HG02938 (cell line): ENCODE data around the gene ZIC4.

ENCODE experiments used
- ATAC-seq: cut with Tn5 transposase; IDR thresholded peaks from one replicate; pipeline ENCODE4 v1.9.1; 2021; ENCODE audit warnings: mild to moderate bottlenecking, moderate library complexity; ENCODE audit not compliant: unreplicated experiment

ZIC4 gene

GRCh38 chr3:147405231-147406027 is 914 bp downstream of the ZIC4 start:
- ATAC-seq: no peak

GRCh38 chr3:147404800-147405230 is 1.5 kb downstream of the ZIC4 start:
- no peak for ATAC-seq

GRCh38 chr3:147404000-147404799 is 2.1 kb downstream of the ZIC4 start:
- no peak for ATAC-seq

- no peak for ATAC-seq
These were observed 2.8 kb downstream of the ZIC4 start for GRCh38 chr3:147403511-147403910.

- no peak for ATAC-seq
These were observed 4.2 kb downstream of the ZIC4 start for GRCh38 chr3:147402159-147402558.

GRCh38 chr3:147401421-147401820 is 4.9 kb downstream of the ZIC4 start:
- ATAC-seq: no peak

GRCh38 chr3:147400999-147401398 is 5.3 kb downstream of the ZIC4 start:
- ATAC-seq: no peak

- no peak for ATAC-seq
These were observed 6.2 kb downstream of the ZIC4 start for GRCh38 chr3:147400111-147400510.

- no peak for ATAC-seq
These were observed 7.4 kb downstream of the ZIC4 start for GRCh38 chr3:147398813-147399534.

GRCh38 chr3:147397875-147398812 is 8.2 kb downstream of the ZIC4 start:
- ATAC-seq: no peak

GRCh38 chr3:147397155-147397874 is 9.0 kb downstream of the ZIC4 start:
- ATAC-seq: no peak

- no peak for ATAC-seq
These were observed 9.7 kb downstream of the ZIC4 start for GRCh38 chr3:147396712-147397046.

GRCh38 chr3:147395899-147396711 is 10.2 kb downstream of the ZIC4 start:
- ATAC-seq: no peak

GRCh38 chr3:147394884-147395225 is 11.5 kb downstream of the ZIC4 start:
- ATAC-seq: no peak

- no peak for ATAC-seq
These were observed 12.1 kb downstream of the ZIC4 start for GRCh38 chr3:147393943-147394883.

- ATAC-seq: no peak
These were observed 12.9 kb downstream of the ZIC4 start for GRCh38 chr3:147393261-147393942.

- no peak for ATAC-seq
These were observed 13.8 kb downstream of the ZIC4 start for GRCh38 chr3:147392625-147392946.
